K562 (cell line): ENCODE data around the gene OGT. TPM values are rescaled to one million over a fixed set of nuclear protein-coding genes. Genes with fewer than 3 reads are reported as not detected.

Experiments used
- ATAC-seq: fragments of 200-7000 bp; cut with Tn5 transposase; 3 replicates; pipeline ENCODE4 v1.9.1; 2020; ENCODE audit warnings: moderate library complexity
- BruUV-seq: library from RNA; stranded (reverse); fragments of 400-500 nt; replicated peaks from 2 replicates; lab custom pipeline; 2021; lab: Mats Ljungman, UMichigan
- CTCF ChIA-PET: fragments of 300-600 bp; formaldehyde crosslinking; extraction: SDS; loops from one replicate; lab custom pipeline; 2021; ENCODE audit warnings: low intra/inter-chr PET ratio; lab: Yijun Ruan, JAX
- POLR2A ChIA-PET: fragments of 300-600, 350-650 bp; sonication (Branson Sonifier 250); formaldehyde crosslinking; extraction: SDS; loops from one replicate; lab custom pipeline; 2021; ENCODE audit warnings: antibody characterized with exemption, inconsistent platforms; lab: Yijun Ruan, JAX
- DNase-seq, 4 experiments: peaks; one replicate each; pipeline versions ENCODE4 v3.0.0 to v3.0.0-alpha.2; 2011 to 2018; ENCODE audit warnings: low spot score in 3 of 4, mixed read lengths in 3 of 4; ENCODE audit errors: extremely low read depth in 1 of 4
- FAIRE-seq: peaks from 2 replicates; lab custom pipeline; 2011; peaks lifted over from hg19 to GRCh38; lab: Jason Lieb, UNC
- H2AFZ ChIP-seq: 2 replicates; pipeline ENCODE4 v1.6.0; 2011; ENCODE audit warnings: low read depth, low read length, control low read depth, inconsistent platforms
- H3K27ac ChIP-seq: fragments of 200-600 bp; 3 replicates; pipeline ENCODE4 v1.8.0; 2011; ENCODE audit warnings: low read depth, mild to moderate bottlenecking, control low read depth, inconsistent platforms, low read length, moderate library complexity, mixed read lengths; ENCODE audit errors: extremely low read depth
- H3K27me3 ChIP-seq, 2 experiments: fragments of 300-600 bp in 1 of 2; 2 replicates in 1 of 2; 3 replicates in 1 of 2; pipeline versions ENCODE4 v1.6.0 to v1.8.0; 2011; ENCODE audit warnings: inconsistent platforms in 2 of 2, low read length in 2 of 2, mild to moderate bottlenecking in 1 of 2, mixed read lengths in 1 of 2, moderate library complexity in 1 of 2; ENCODE audit not compliant: control insufficient read depth in 2 of 2, insufficient read depth in 2 of 2
- H3K36me3 ChIP-seq: fragments of 300-600 bp; 3 replicates; pipeline ENCODE4 v1.8.0; 2011; ENCODE audit warnings: mild to moderate bottlenecking, low read length, inconsistent platforms; ENCODE audit not compliant: control insufficient read depth, insufficient read depth
- H3K4me1 ChIP-seq, 2 experiments: fragments of 200-600 bp in 1 of 2; replicated peaks in 1 of 2; 2 replicates in 1 of 2; 3 replicates in 1 of 2; pipeline versions ENCODE4 v1.5.1 to v1.8.0; 2011; ENCODE audit warnings: inconsistent platforms in 2 of 2, low read length in 2 of 2, mild to moderate bottlenecking in 1 of 2, mixed read lengths in 1 of 2, moderate library complexity in 1 of 2; ENCODE audit not compliant: control insufficient read depth in 2 of 2, insufficient read depth in 2 of 2
- H3K4me2 ChIP-seq: 2 replicates; pipeline ENCODE4 v1.6.1; 2011; ENCODE audit warnings: low read length, control low read depth, inconsistent platforms, mixed read lengths; ENCODE audit not compliant: insufficient read depth
- H3K4me3 ChIP-seq: fragments of 200-600 bp; sonication (generic), shearing (Covaris generic); 2 replicates; pipeline ENCODE4 v1.5.1; 2016; ENCODE audit warnings: control low read depth, inconsistent platforms
- H3K79me2 ChIP-seq: fragments of 200-600 bp; 3 replicates; pipeline ENCODE4 v1.8.0; 2011; ENCODE audit warnings: low read length, inconsistent platforms; ENCODE audit not compliant: control insufficient read depth, insufficient read depth
- H3K9ac ChIP-seq, 2 experiments: 2 replicates each; pipeline versions ENCODE4 v1.6.0 to v1.6.1; 2011; ENCODE audit warnings: low read depth in 2 of 2, low read length in 2 of 2, control low read depth in 1 of 2, inconsistent platforms in 1 of 2, mild to moderate bottlenecking in 1 of 2, mixed read lengths in 1 of 2; ENCODE audit not compliant: insufficient read depth in 1 of 2
- H3K9me1 ChIP-seq: one replicate; pipeline ENCODE4 v1.6.0; 2011; ENCODE audit warnings: inconsistent platforms, mild to moderate bottlenecking, low read length, moderate library complexity; ENCODE audit not compliant: control insufficient read depth, insufficient read depth
- H3K9me3 ChIP-seq: replicated peaks from 2 replicates; pipeline ENCODE4 v1.5.1; 2011; ENCODE audit warnings: low read depth, low read length, inconsistent platforms; ENCODE audit not compliant: control insufficient read depth, insufficient read depth
- H4K20me1 ChIP-seq: replicated peaks from 2 replicates; pipeline ENCODE4 v1.6.1; 2011; ENCODE audit warnings: low read length, inconsistent platforms, mixed read lengths; ENCODE audit not compliant: control insufficient read depth, insufficient read depth
- ARID1B ChIP-seq: fragments of 450-650 bp; IDR thresholded peaks from 2 replicates; pipeline ENCODE4 v1.6.1; 2016; ENCODE audit warnings: antibody characterized with exemption, mild to moderate bottlenecking, inconsistent platforms
- HMG20B ChIP-seq: fragments of 250-450 bp; sonication (Bioruptor Pico); IDR thresholded peaks from 2 replicates; pipeline ENCODE4 v1.5.0; 2021; ENCODE audit warnings: mild to moderate bottlenecking
- TCF7L2 ChIP-seq: fragments of 150-350 bp; IDR thresholded peaks from 2 replicates; pipeline ENCODE4 v1.6.1; 2016; ENCODE audit warnings: low read depth, mild to moderate bottlenecking, low read length, moderate library complexity
- TRIM24 ChIP-seq, 2 experiments: fragments of 450-650 bp; IDR thresholded peaks; 2 replicates each; pipeline ENCODE4 v1.6.1; 2016
- WGBS: fragments of 100-300 bp; shearing (Covaris generic); methylation state at CpG from one replicate; pipeline ENCODE4 v1.1.6; 2016; ENCODE audit warnings: low coverage, mixed read lengths; ENCODE audit not compliant: insufficient coverage; ENCODE audit errors: missing lambda C conversion rate; 5-methylcytosine and 5-hydroxymethylcytosine counted together
- in situ Hi-C: fragments of 300-500 bp; cut with MboI; formaldehyde crosslinking; loops from 4 replicates; pipeline ENCODE4 v1.15.0; 2018; ENCODE audit warnings: inconsistent platforms, mixed read lengths
- intact Hi-C: fragments of 100-400 bp; cut with micrococcal nuclease; formaldehyde crosslinking; loops from 2 replicates; pipeline ENCODE4 v1.14.2; 2022
- polyA plus RNA-seq, 8 experiments: library from polyadenylated mRNA; depleted of rRNA in 4 of 8; stranded (reverse) in 5 of 8; unstranded in 3 of 8; fragments of >200 nt; fragmentation: Nextera tagmentation in 2 of 8; fragmentation: Illumina TruSeq in 1 of 8; extraction: Ambion mirVana in 2 of 8; extraction: Trizol in 1 of 8; gene quantifications; 2 replicates each; pipeline versions ENCODE4 v1.2.1 to v1.2.3, GENCODE V29; 2011 to 2014; ENCODE audit warnings: inconsistent platforms in 1 of 8, missing spikeins in 1 of 8
- total RNA-seq, 7 experiments: library from RNA; depleted of rRNA in 6 of 7; stranded (reverse); fragments of >200 nt in 6 of 7; fragmentation: Illumina TruSeq in 2 of 7; extraction: Trizol in 2 of 7; gene quantifications; 2 replicates each; pipeline versions ENCODE4 v1.2.1 to v1.2.3, GENCODE V29; 2011 to 2021; ENCODE audit warnings: low replicate concordance in 1 of 7
- TF ChIP-seq, protein P1 (sequence below): fragments of 250-450 bp; sonication (Bioruptor Pico); IDR thresholded peaks from 2 replicates; pipeline ENCODE4 v1.8.0; 2021; ENCODE audit warnings: mild to moderate bottlenecking, moderate library complexity
- TF ChIP-seq, protein P2 (sequence below): fragments of 200-600 bp; sonication (generic); IDR thresholded peaks from one replicate; pipeline ENCODE4 v1.6.1; 2012; ENCODE audit warnings: mild to moderate bottlenecking, low read depth, low read length, inconsistent platforms

The OGT gene
- total and polyA plus RNA-seq, 9 of the 15 experiments (the other 6 are each of a cell fraction or from before 2014, with no cell fraction given) = 38.9 to 347 (median 117) TPM

DNA sequence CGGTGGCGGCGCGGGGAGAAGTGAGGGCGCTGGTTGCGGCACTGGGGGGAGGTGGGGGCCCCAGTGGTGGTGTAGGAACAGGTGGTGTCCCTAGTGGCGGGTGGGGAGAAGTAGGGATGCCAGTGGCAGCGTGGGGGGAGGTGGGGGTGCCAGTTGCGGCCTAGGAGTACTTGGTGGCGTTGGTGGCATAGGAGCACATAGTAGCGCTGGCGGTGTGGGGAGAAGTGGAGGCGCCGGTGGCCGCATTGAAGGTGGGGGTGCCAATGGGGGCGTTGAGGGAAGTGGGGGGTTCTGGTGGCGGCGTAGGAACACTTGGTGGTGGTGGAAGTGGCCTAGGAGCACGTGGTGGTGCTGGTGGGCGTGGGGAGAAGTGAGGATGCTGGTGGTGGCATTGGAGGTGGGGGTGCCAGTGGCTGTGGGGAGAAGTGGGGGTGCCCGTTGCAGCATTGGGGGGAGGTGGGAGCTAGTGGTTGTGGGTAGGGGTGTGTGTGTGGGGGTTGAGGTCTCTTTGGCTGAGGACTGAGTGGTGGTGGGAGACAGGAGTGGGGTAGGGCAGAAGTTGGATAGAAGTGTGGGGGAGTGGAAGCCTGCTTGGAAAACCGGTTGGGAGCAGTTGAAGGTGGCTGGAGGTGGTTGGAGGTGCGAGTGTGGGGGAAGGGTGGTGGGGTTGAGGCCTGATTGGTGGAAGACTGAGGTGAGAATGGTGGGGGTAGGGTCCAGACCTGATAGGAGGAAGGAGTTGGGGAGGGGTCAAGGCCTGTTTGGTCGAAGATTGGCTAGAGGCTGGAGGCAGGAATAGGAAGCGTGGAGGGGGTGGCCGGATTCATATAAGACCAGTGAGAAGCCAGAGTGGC is 46.5 kb downstream of the OGT start:
- Histone ChIP-seq H3K4me3 (no peak overlapping the region), H3K9me3 (no peaks in the 10 kb centered on the region), H3K4me1 (peaks cover 0 to 17% of the 10 kb centered on the region in 2 experiments; a peak in 2 of 5 replicates), H3K9ac (no peak overlapping the region), H4K20me1 (no peaks in the 10 kb centered on the region), H2AFZ (no peak overlapping the region), H3K27ac (no peak overlapping the region), H3K4me2 (no peak overlapping the region), H3K9me1 (no peaks in the 10 kb centered on the region), H3K36me3 (peaks cover 31% of the 10 kb centered on the region), H3K27me3 (no peaks in the 10 kb centered on the region), H3K79me2 (no peaks in the 10 kb centered on the region)
- FAIRE-seq = no peak
- intact Hi-C loops = no loop called here
- POLR2A ChIA-PET = no interaction called here
- DNase-seq = peak; percentile 7 to 21 (median 18)
- ATAC-seq = peak; percentile 23; the same call in 2 of the 3 replicates
- 88% methylated on average over 5 of the region's 26 CpGs for WGBS
- CTCF ChIA-PET = no interaction called here
- BruUV-seq = no TSS peak
- in situ Hi-C loops = no loop called here
- TF ChIP-seq HMG20B (CRISPR knock-in tag) (no peak), TRIM24 (IDR thresholded peaks at IDR 0.05) (peak in 1 of 2 experiments; percentile 37; a peak in 1 of 4 replicates), ARID1B (no peak), TCF7L2 (no peak)
- TF ChIP-seq, protein P1, sequence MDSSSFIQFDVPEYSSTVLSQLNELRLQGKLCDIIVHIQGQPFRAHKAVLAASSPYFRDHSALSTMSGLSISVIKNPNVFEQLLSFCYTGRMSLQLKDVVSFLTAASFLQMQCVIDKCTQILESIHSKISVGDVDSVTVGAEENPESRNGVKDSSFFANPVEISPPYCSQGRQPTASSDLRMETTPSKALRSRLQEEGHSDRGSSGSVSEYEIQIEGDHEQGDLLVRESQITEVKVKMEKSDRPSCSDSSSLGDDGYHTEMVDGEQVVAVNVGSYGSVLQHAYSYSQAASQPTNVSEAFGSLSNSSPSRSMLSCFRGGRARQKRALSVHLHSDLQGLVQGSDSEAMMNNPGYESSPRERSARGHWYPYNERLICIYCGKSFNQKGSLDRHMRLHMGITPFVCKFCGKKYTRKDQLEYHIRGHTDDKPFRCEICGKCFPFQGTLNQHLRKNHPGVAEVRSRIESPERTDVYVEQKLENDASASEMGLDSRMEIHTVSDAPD (CRISPR knock-in tag) = no peak
- TF ChIP-seq, protein P2, sequence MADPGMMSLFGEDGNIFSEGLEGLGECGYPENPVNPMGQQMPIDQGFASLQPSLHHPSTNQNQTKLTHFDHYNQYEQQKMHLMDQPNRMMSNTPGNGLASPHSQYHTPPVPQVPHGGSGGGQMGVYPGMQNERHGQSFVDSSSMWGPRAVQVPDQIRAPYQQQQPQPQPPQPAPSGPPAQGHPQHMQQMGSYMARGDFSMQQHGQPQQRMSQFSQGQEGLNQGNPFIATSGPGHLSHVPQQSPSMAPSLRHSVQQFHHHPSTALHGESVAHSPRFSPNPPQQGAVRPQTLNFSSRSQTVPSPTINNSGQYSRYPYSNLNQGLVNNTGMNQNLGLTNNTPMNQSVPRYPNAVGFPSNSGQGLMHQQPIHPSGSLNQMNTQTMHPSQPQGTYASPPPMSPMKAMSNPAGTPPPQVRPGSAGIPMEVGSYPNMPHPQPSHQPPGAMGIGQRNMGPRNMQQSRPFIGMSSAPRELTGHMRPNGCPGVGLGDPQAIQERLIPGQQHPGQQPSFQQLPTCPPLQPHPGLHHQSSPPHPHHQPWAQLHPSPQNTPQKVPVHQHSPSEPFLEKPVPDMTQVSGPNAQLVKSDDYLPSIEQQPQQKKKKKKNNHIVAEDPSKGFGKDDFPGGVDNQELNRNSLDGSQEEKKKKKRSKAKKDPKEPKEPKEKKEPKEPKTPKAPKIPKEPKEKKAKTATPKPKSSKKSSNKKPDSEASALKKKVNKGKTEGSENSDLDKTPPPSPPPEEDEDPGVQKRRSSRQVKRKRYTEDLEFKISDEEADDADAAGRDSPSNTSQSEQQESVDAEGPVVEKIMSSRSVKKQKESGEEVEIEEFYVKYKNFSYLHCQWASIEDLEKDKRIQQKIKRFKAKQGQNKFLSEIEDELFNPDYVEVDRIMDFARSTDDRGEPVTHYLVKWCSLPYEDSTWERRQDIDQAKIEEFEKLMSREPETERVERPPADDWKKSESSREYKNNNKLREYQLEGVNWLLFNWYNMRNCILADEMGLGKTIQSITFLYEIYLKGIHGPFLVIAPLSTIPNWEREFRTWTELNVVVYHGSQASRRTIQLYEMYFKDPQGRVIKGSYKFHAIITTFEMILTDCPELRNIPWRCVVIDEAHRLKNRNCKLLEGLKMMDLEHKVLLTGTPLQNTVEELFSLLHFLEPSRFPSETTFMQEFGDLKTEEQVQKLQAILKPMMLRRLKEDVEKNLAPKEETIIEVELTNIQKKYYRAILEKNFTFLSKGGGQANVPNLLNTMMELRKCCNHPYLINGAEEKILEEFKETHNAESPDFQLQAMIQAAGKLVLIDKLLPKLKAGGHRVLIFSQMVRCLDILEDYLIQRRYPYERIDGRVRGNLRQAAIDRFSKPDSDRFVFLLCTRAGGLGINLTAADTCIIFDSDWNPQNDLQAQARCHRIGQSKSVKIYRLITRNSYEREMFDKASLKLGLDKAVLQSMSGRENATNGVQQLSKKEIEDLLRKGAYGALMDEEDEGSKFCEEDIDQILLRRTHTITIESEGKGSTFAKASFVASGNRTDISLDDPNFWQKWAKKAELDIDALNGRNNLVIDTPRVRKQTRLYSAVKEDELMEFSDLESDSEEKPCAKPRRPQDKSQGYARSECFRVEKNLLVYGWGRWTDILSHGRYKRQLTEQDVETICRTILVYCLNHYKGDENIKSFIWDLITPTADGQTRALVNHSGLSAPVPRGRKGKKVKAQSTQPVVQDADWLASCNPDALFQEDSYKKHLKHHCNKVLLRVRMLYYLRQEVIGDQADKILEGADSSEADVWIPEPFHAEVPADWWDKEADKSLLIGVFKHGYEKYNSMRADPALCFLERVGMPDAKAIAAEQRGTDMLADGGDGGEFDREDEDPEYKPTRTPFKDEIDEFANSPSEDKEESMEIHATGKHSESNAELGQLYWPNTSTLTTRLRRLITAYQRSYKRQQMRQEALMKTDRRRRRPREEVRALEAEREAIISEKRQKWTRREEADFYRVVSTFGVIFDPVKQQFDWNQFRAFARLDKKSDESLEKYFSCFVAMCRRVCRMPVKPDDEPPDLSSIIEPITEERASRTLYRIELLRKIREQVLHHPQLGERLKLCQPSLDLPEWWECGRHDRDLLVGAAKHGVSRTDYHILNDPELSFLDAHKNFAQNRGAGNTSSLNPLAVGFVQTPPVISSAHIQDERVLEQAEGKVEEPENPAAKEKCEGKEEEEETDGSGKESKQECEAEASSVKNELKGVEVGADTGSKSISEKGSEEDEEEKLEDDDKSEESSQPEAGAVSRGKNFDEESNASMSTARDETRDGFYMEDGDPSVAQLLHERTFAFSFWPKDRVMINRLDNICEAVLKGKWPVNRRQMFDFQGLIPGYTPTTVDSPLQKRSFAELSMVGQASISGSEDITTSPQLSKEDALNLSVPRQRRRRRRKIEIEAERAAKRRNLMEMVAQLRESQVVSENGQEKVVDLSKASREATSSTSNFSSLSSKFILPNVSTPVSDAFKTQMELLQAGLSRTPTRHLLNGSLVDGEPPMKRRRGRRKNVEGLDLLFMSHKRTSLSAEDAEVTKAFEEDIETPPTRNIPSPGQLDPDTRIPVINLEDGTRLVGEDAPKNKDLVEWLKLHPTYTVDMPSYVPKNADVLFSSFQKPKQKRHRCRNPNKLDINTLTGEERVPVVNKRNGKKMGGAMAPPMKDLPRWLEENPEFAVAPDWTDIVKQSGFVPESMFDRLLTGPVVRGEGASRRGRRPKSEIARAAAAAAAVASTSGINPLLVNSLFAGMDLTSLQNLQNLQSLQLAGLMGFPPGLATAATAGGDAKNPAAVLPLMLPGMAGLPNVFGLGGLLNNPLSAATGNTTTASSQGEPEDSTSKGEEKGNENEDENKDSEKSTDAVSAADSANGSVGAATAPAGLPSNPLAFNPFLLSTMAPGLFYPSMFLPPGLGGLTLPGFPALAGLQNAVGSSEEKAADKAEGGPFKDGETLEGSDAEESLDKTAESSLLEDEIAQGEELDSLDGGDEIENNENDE = no peak
